HAP-1 (cell line): ENCODE results near the gene RNASE8.

Experiments
- DNase-seq, 2 experiments: peaks; one replicate each; pipeline ENCODE4 v3.0.0-alpha.2; 2016 to 2020; ENCODE audit warnings: low spot score in 2 of 2
- H3K27me3 ChIP-seq: fragments of 250-450 bp; sonication (Bioruptor Pico); 2 replicates; pipeline ENCODE4 v1.5.1; 2020; ENCODE audit warnings: low read depth, mild to moderate bottlenecking, moderate library complexity
- H3K36me3 ChIP-seq: fragments of 250-450 bp; sonication (Bioruptor Pico); replicated peaks from 2 replicates; pipeline ENCODE4 v1.5.1; 2020; ENCODE audit warnings: mild to moderate bottlenecking
- H3K4me1 ChIP-seq: fragments of 250-450 bp; sonication (Bioruptor Pico); 2 replicates; pipeline ENCODE4 v1.5.1; 2020; ENCODE audit warnings: mild to moderate bottlenecking
- H3K4me3 ChIP-seq: fragments of 250-450 bp; sonication (Bioruptor Pico); 2 replicates; pipeline ENCODE4 v1.5.1; 2020; ENCODE audit warnings: mild to moderate bottlenecking, moderate library complexity
- H3K9me3 ChIP-seq: fragments of 250-450 bp; sonication (Bioruptor Pico); 2 replicates; pipeline ENCODE4 v1.5.1; 2020; ENCODE audit warnings: mild to moderate bottlenecking, moderate library complexity
- in situ Hi-C: fragments of 300-500 bp; cut with MboI; formaldehyde crosslinking; loops from 3 replicates; pipeline ENCODE4 v1.14.3; 2020; ENCODE audit warnings: low sequenced_read_pairs, inconsistent platforms, mixed read lengths

The RNASE8 gene

GRCh38 chr14:21078287-21078686 lies 20.7 kb downstream of the RNASE8 start:
- in situ Hi-C loops, result loop anchor here (25.0 kb wide), 1 partner anchor 741 kb away; the partner anchor contains the start of genes CCNB1IP1 and PARP2
- no peak for DNase-seq
- no peak overlapping the region for H3K4me3 ChIP-seq
- no peaks in the 10 kb centered on the region for H3K9me3 ChIP-seq
- H3K36me3 ChIP-seq, result peaks cover 10% of the 10 kb centered on the region
- no peaks in the 10 kb centered on the region for H3K4me1 ChIP-seq
- H3K27me3 ChIP-seq, result no peaks in the 10 kb centered on the region

GRCh38 chr14:21078726-21079125 lies 21.1 kb downstream of the RNASE8 start:
- no peaks in the 10 kb centered on the region for H3K9me3 ChIP-seq
- no peak for DNase-seq
- no peaks in the 10 kb centered on the region for H3K27me3 ChIP-seq
- H3K4me3 ChIP-seq, result no peak overlapping the region
- H3K4me1 ChIP-seq, result no peaks in the 10 kb centered on the region
- peaks cover 10% of the 10 kb centered on the region for H3K36me3 ChIP-seq
- in situ Hi-C loops, result loop anchor here (25.0 kb wide), 1 partner anchor 741 kb away; the partner anchor contains the start of genes CCNB1IP1 and PARP2

GRCh38 chr14:21081521-21082142 lies 24.0 kb downstream of the RNASE8 start:
- Histone ChIP-seq H3K4me3 (no peak overlapping the region), H3K36me3 (peaks cover 14% of the 10 kb centered on the region), H3K27me3 (no peaks in the 10 kb centered on the region), H3K4me1 (no peaks in the 10 kb centered on the region), H3K9me3 (no peaks in the 10 kb centered on the region)
- no peak for DNase-seq
- in situ Hi-C loops, result loop anchor here (25.0 kb wide), 1 partner anchor 744 kb away; the partner anchor contains the start of genes CCNB1IP1 and PARP2

DNA sequence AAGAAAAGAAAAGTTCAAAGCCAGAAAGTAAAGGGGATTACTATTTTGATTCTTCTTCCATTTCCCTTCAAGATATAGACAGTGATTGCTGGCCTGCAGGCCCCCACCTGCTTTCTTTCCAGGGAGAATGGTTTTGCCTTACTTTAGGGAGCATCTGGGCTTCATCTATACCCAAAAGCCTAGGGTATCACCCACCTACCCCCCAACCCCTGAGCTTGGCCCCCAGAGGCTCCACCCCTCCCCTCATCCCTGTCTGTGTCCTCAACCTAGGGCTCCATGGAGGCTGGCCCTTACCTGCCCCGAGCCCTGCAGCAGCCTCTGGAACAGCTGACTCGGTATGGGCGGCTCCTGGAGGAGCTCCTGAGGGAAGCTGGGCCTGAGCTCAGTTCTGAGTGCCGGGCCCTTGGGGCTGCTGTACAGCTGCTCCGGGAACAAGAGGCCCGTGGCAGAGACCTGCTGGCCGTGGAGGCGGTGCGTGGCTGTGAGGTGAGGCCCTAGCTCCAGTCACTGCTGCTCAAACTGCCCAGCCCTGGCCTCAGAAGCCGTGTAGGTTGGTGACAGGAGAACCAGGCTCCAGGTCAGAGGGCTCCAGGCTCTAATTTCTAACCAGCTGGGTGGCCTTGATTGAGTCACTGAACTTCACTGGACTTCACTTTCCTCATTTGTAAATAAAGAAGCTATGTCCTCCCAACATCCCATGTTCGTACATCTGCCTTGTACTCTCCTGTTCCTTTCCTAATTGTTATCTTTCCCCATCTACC lies 26.1 kb downstream of the RNASE8 start:
- DNase-seq, result no peak
- Histone ChIP-seq H3K4me1 (no peaks in the 10 kb centered on the region), H3K4me3 (no peak overlapping the region), H3K27me3 (no peaks in the 10 kb centered on the region), H3K36me3 (peaks cover 15% of the 10 kb centered on the region), H3K9me3 (no peaks in the 10 kb centered on the region)
- in situ Hi-C loops, result loop anchor here (25.0 kb wide), 1 partner anchor 746 kb away; the partner anchor contains the start of genes CCNB1IP1 and PARP2

DNA sequence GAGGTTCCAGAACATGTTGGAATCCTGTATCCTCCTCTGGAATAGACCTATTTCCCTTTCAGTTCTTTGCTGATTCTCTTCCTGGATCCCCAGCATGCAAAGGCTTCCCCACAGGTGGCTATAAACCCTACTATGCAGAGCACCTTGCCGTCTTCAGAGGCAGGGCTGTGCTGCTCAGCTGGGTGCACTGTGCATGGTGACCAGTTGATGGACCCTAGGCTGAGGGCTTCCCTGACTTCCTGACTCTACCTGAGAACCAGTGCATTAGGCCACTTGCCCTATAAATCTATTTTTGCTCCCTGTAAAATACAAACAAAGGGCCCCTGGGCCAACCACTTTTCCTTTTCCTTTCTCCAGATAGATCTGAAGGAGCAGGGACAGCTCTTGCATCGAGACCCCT lies 26.8 kb downstream of the RNASE8 start:
- Histone ChIP-seq H3K9me3 (no peaks in the 10 kb centered on the region), H3K27me3 (no peaks in the 10 kb centered on the region), H3K4me1 (no peaks in the 10 kb centered on the region), H3K36me3 (peaks cover 19% of the 10 kb centered on the region), H3K4me3 (no peak overlapping the region)
- no peak for DNase-seq
- in situ Hi-C loops, result loop anchor here (25.0 kb wide), 1 partner anchor 747 kb away; the partner anchor contains the start of genes CCNB1IP1 and PARP2

DNA sequence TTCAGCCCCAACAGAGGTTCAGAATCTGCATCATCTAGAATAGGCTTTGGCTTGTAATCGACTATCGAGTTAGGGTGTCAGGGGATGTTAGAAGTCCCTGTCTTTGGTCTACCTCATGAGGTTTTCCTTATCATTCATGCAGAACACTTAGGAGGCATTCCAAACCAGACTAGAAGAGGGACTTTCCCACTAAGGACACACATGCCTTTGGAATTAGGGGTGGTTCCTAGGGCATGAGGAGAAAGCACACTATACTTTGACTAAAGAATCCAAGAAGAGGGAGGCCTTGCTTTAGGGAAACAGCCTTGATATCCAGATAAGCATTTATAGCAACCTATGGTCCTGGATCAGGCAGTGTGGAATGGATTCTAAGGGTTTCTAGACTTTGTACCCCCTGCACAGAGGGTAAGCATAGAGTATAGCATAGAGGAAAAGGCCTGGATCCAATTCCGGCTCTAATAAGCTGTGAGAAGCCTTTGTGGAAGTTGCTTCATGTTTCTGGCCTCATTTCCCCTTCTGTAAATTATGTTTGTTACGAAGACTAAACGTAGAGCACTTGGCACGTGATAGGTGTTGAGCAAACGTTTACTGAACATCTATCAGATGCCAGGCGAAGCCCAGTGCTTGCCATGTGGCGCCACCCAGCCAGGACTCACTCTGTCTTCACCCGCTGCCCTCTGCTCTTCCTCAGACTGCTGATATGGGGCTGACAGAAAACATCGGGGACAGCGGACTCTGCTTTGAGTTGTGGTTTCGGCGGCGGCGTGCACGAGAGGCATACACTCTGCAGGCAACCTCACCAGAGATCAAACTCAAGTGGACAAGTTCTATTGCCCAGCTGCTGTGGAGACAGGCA lies 27.6 kb downstream of the RNASE8 start:
- Histone ChIP-seq H3K27me3 (no peaks in the 10 kb centered on the region), H3K9me3 (no peaks in the 10 kb centered on the region), H3K4me1 (no peaks in the 10 kb centered on the region), H3K36me3 (peaks cover 24% of the 10 kb centered on the region), H3K4me3 (no peak overlapping the region)
- in situ Hi-C loops, result loop anchor here (25.0 kb wide), 1 partner anchor 748 kb away; the partner anchor contains the start of genes CCNB1IP1 and PARP2
- no peak for DNase-seq

DNA sequence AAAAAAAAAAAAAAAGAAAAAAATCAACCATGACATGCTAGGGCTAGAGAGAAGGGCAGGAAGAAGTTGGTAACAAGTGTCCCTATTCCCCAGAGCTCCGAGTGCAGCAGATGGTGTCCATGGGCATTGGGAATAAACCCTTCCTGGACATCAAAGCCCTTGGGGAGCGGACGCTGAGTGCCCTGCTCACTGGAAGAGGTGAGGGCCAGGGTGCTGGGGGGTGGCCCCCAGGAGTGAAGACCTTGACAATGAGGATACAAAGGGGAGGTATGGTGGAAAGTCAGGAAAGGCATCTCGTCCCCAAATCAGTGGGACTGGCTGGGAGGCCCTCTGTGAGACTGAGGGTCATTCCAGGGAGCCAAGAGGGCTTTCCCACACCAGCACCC lies 29.3 kb downstream of the RNASE8 start:
- H3K27me3 ChIP-seq, result no peaks in the 10 kb centered on the region
- H3K4me1 ChIP-seq, result no peaks in the 10 kb centered on the region
- peaks cover 41% of the 10 kb centered on the region for H3K36me3 ChIP-seq
- no peak overlapping the region for H3K4me3 ChIP-seq
- in situ Hi-C loops, result loop anchor here (25.0 kb wide), 1 partner anchor 750 kb away; the partner anchor contains the start of genes CCNB1IP1 and PARP2
- no peak for DNase-seq
- no peaks in the 10 kb centered on the region for H3K9me3 ChIP-seq

GRCh38 chr14:21087294-21088091 lies 29.9 kb downstream of the RNASE8 start:
- no peak for DNase-seq
- in situ Hi-C loops, result loop anchor here (25.0 kb wide), 1 partner anchor 750 kb away; the partner anchor contains the start of genes CCNB1IP1 and PARP2
- no peaks in the 10 kb centered on the region for H3K4me1 ChIP-seq
- H3K36me3 ChIP-seq, result peaks cover 47% of the 10 kb centered on the region
- no peaks in the 10 kb centered on the region for H3K27me3 ChIP-seq
- H3K4me3 ChIP-seq, result no peak overlapping the region
- no peaks in the 10 kb centered on the region for H3K9me3 ChIP-seq

- Histone ChIP-seq H3K4me1 (peaks cover 4% of the 10 kb centered on the region), H3K9me3 (no peaks in the 10 kb centered on the region), H3K36me3 (peaks cover 54% of the 10 kb centered on the region), H3K4me3 (no peak overlapping the region), H3K27me3 (no peaks in the 10 kb centered on the region)
- DNase-seq, result no peak
- in situ Hi-C loops, result loop anchor here (25.0 kb wide), 1 partner anchor 751 kb away; the partner anchor contains the start of genes CCNB1IP1 and PARP2
Measured at GRCh38 chr14:21088687-21089086, 31.1 kb downstream of the RNASE8 start.

GRCh38 chr14:21089271-21089670 lies 31.6 kb downstream of the RNASE8 start:
- no peaks in the 10 kb centered on the region for H3K9me3 ChIP-seq
- H3K4me1 ChIP-seq, result peaks cover 10% of the 10 kb centered on the region
- H3K36me3 ChIP-seq, result peaks cover 49% of the 10 kb centered on the region
- H3K4me3 ChIP-seq, result no peak overlapping the region
- no peaks in the 10 kb centered on the region for H3K27me3 ChIP-seq
- in situ Hi-C loops, result loop anchor here (25.0 kb wide), 1 partner anchor 752 kb away; the partner anchor contains the start of genes CCNB1IP1 and PARP2
- no peak for DNase-seq

GRCh38 chr14:21089877-21090193 lies 32.2 kb downstream of the RNASE8 start:
- H3K27me3 ChIP-seq, result no peaks in the 10 kb centered on the region
- DNase-seq, result no peak
- no peaks in the 10 kb centered on the region for H3K9me3 ChIP-seq
- H3K4me1 ChIP-seq, result peaks cover 12% of the 10 kb centered on the region
- in situ Hi-C loops, result loop anchor here (25.0 kb wide), 1 partner anchor 753 kb away; the partner anchor contains the start of genes CCNB1IP1 and PARP2
- no peak overlapping the region for H3K4me3 ChIP-seq
- H3K36me3 ChIP-seq, result peaks cover 47% of the 10 kb centered on the region

DNA sequence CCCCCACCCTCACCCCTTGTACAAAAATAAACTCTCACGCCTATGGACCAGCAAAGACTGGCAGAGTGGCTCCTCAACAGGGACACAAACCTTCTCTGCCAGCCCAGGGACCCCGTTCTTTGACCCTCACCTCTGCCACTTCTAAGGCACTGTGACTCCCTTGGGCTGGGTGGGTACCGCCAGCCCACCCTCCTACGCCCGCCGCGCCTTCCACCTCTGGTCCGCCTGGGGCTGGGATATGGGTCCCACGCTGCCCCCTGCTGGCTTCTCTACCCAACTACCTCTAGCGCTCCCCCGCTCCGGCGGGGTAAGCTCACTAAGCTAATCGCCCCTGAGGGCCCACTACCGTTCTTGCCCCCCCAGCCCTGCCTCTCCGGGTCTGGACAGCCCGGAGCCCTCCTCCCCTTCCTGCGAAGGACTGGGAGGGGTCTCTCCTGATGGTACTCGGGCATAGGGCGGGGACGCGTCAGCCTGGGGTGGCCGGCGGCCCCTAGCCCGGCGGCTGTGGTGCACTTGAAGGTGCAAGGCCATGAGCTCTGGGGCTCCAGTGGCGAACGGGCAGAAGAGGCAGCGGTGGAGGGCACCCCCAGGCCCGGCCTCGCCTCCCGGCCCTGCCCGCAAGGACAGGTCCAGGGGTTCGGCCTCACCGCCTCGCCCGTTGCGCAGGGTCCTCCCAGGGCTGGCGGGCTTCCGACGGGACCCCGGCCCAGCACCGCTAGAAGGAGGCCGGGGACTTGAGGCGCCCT lies 32.7 kb downstream of the RNASE8 start:
- Histone ChIP-seq H3K36me3 (peaks cover 43% of the 10 kb centered on the region), H3K4me3 (no peak overlapping the region), H3K4me1 (peaks cover 17% of the 10 kb centered on the region), H3K9me3 (no peaks in the 10 kb centered on the region), H3K27me3 (no peaks in the 10 kb centered on the region)
- in situ Hi-C loops, result loop anchor here (25.0 kb wide), 1 partner anchor 753 kb away; the partner anchor contains the start of genes CCNB1IP1 and PARP2
- no peak for DNase-seq
